HepG2 (cell line): ENCODE data around the gene PTPN18. TPM values are rescaled to one million over a fixed set of nuclear protein-coding genes. Genes with fewer than 3 reads are reported as not detected.

Experiments
- AGO1 ChIP-seq: fragments of 200-400 bp; formaldehyde crosslinking; IDR thresholded peaks from 2 replicates; pipeline ENCODE4 v1.6.1; 2017; ENCODE audit warnings: mild to moderate bottlenecking, low read depth, low read length, moderate library complexity; ENCODE audit not compliant: poor library complexity, severe bottlenecking
- HDAC1 ChIP-seq: sonication (generic); formaldehyde crosslinking; IDR thresholded peaks from 2 replicates; pipeline ENCODE4 v1.5.1; 2020; ENCODE audit warnings: mild to moderate bottlenecking, missing genetic modification reagents
- HOXA7 ChIP-seq: sonication (generic); formaldehyde crosslinking; IDR thresholded peaks from 2 replicates; pipeline ENCODE4 v1.8.1; 2022; ENCODE audit warnings: mild to moderate bottlenecking, missing genetic modification reagents, moderate library complexity
- JUN ChIP-seq: sonication (generic); formaldehyde crosslinking; IDR thresholded peaks from 2 replicates; pipeline ENCODE4 v1.4.0; 2020; ENCODE audit warnings: mild to moderate bottlenecking, missing genetic modification reagents
- KDM6A ChIP-seq: IDR thresholded peaks from 2 replicates; pipeline ENCODE4 v1.6.1; 2016; ENCODE audit warnings: low read depth
- RFXANK ChIP-seq: IDR thresholded peaks from 2 replicates; pipeline ENCODE4 v1.6.1; 2016
- TERF1 ChIP-seq: sonication (generic); formaldehyde crosslinking; IDR thresholded peaks from 2 replicates; pipeline ENCODE4 v1.8.0; 2022; ENCODE audit warnings: mild to moderate bottlenecking, missing genetic modification reagents, moderate library complexity
- TFDP1 ChIP-seq: IDR thresholded peaks from 2 replicates; pipeline ENCODE4 v1.6.1; 2016; ENCODE audit warnings: missing compliant biosample characterization, missing genetic modification reagents, borderline replicate concordance
- UBTF ChIP-seq: sonication (generic); formaldehyde crosslinking; IDR thresholded peaks from 2 replicates; pipeline ENCODE4 v1.4.0; 2020; ENCODE audit warnings: mild to moderate bottlenecking, missing genetic modification reagents
- ZNF10 ChIP-seq: sonication (generic); formaldehyde crosslinking; IDR thresholded peaks from 2 replicates; pipeline ENCODE4 v1.4.0; 2020; ENCODE audit warnings: mild to moderate bottlenecking, low read depth, missing genetic modification reagents, borderline replicate concordance
- ZNF235 ChIP-seq: sonication (generic); formaldehyde crosslinking; IDR thresholded peaks from 2 replicates; pipeline ENCODE4 v1.8.1; 2023; ENCODE audit warnings: mild to moderate bottlenecking, missing genetic modification reagents, borderline replicate concordance
- ZNF552 ChIP-seq: sonication (generic); formaldehyde crosslinking; IDR thresholded peaks from 2 replicates; pipeline ENCODE4 v1.9.0; 2022; ENCODE audit warnings: missing genetic modification reagents, mild to moderate bottlenecking, borderline replicate concordance
- ZNF605 ChIP-seq: sonication (generic); formaldehyde crosslinking; IDR thresholded peaks from 2 replicates; pipeline ENCODE4 v1.8.0; 2022; ENCODE audit warnings: mild to moderate bottlenecking, missing genetic modification reagents
- ZNF782 ChIP-seq: sonication (generic); formaldehyde crosslinking; IDR thresholded peaks from 2 replicates; pipeline ENCODE4 v1.4.0; 2020; ENCODE audit warnings: missing genetic modification reagents, mild to moderate bottlenecking, borderline replicate concordance
- ZSCAN22 ChIP-seq: sonication (generic); formaldehyde crosslinking; IDR thresholded peaks from 2 replicates; pipeline ENCODE4 v1.4.0; 2020; ENCODE audit warnings: mild to moderate bottlenecking, missing genetic modification reagents
- polyA plus RNA-seq, 8 experiments: library from polyadenylated mRNA; depleted of rRNA in 3 of 8; stranded (reverse) in 7 of 8; unstranded in 1 of 8; fragments of >200 nt; fragmentation: Illumina TruSeq in 4 of 8; extraction: Trizol in 4 of 8; gene quantifications; 2 replicates each; pipeline versions ENCODE4 v1.2.1 to v1.2.3, GENCODE V29; 2011 to 2016; ENCODE audit warnings: low read depth in 4 of 8, missing spikeins in 1 of 8, mixed read lengths in 1 of 8; ENCODE audit not compliant: insufficient read depth in 1 of 8
- total RNA-seq, 5 experiments: library from RNA; depleted of rRNA; stranded (reverse); fragments of >200 nt; fragmentation: Illumina TruSeq; extraction: Trizol; gene quantifications; 2 replicates each; pipeline ENCODE4 v1.2.3, GENCODE V29; 2016; ENCODE audit warnings: low read depth in 1 of 5
- TF ChIP-seq, protein P1 (sequence below): sonication (generic); formaldehyde crosslinking; IDR thresholded peaks from 2 replicates; pipeline ENCODE4 v1.8.0; 2022; ENCODE audit warnings: missing genetic modification reagents, low read depth, mild to moderate bottlenecking, borderline replicate concordance
- TF ChIP-seq, protein P2 (sequence below): sonication (generic); formaldehyde crosslinking; IDR thresholded peaks from 2 replicates; pipeline ENCODE4 v1.5.0; 2020; ENCODE audit warnings: mild to moderate bottlenecking, missing genetic modification reagents
- TF ChIP-seq, protein P3 (sequence below): IDR thresholded peaks from 2 replicates; pipeline ENCODE4 v1.6.1; 2016; ENCODE audit warnings: mild to moderate bottlenecking, missing biosample characterization, missing genetic modification reagents
- TF ChIP-seq, protein P4 (sequence below): sonication (generic); formaldehyde crosslinking; IDR thresholded peaks from 2 replicates; pipeline ENCODE4 v1.4.0; 2020; ENCODE audit warnings: missing genetic modification reagents

Gene PTPN18
- total and polyA plus RNA-seq, 2 of the 13 experiments (the other 11 are each of a cell fraction or from before 2014, with no cell fraction given): 14.8 to 39.6 TPM

- peak; percentile 88; the same call in 1 of the 2 replicates for TF ChIP-seq ZNF782 (CRISPR knock-in tag)
- TF ChIP-seq HDAC1: peak; percentile 79
- TF ChIP-seq, protein P1, sequence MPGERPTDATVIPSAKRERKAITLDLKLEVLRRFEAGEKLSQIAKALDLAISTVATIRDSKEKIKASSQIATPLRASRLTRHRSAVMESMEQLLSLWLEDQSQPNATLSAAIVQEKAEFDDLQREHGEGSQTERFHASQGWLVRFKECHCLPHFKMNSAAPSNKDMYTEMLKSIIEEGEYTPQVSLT (CRISPR knock-in tag): no peak; the same call in 1 of the 2 replicates
- no peak for TF ChIP-seq ZSCAN22
- TF ChIP-seq AGO1: peak; percentile 64
- 0 out of 2 replicates have a peak, but pooled peaks have one; percentile 9 for TF ChIP-seq RFXANK (CRISPR knock-in tag)
- no peak for TF ChIP-seq ZNF605 (CRISPR knock-in tag)
- TF ChIP-seq, protein P2, sequence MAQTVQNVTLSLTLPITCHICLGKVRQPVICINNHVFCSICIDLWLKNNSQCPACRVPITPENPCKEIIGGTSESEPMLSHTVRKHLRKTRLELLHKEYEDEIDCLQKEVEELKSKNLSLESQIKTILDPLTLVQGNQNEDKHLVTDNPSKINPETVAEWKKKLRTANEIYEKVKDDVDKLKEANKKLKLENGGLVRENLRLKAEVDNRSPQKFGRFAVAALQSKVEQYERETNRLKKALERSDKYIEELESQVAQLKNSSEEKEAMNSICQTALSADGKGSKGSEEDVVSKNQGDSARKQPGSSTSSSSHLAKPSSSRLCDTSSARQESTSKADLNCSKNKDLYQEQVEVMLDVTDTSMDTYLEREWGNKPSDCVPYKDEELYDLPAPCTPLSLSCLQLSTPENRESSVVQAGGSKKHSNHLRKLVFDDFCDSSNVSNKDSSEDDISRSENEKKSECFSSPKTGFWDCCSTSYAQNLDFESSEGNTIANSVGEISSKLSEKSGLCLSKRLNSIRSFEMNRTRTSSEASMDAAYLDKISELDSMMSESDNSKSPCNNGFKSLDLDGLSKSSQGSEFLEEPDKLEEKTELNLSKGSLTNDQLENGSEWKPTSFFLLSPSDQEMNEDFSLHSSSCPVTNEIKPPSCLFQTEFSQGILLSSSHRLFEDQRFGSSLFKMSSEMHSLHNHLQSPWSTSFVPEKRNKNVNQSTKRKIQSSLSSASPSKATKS: no peak
- no peak for TF ChIP-seq ZNF235 (CRISPR knock-in tag)
- TF ChIP-seq, protein P3, sequence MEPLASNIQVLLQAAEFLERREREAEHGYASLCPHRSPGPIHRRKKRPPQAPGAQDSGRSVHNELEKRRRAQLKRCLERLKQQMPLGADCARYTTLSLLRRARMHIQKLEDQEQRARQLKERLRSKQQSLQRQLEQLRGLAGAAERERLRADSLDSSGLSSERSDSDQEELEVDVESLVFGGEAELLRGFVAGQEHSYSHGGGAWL (CRISPR knock-in tag): peak; percentile 59; the same call in 1 of the 2 replicates
- TF ChIP-seq JUN (CRISPR knock-in tag): no peak
- TF ChIP-seq HOXA7 (CRISPR knock-in tag): no peak
- no peak for TF ChIP-seq ZNF10 (CRISPR knock-in tag)
- TF ChIP-seq KDM6A (CRISPR knock-in tag): no peak
- TF ChIP-seq UBTF (CRISPR knock-in tag): peak; percentile 95
- 0 out of 2 replicates have a peak, but pooled peaks have one; percentile 36 for TF ChIP-seq TERF1
- no peak for TF ChIP-seq ZNF552 (CRISPR knock-in tag)
- TF ChIP-seq TFDP1 (CRISPR knock-in tag): peak; percentile 89
- TF ChIP-seq, protein P4, sequence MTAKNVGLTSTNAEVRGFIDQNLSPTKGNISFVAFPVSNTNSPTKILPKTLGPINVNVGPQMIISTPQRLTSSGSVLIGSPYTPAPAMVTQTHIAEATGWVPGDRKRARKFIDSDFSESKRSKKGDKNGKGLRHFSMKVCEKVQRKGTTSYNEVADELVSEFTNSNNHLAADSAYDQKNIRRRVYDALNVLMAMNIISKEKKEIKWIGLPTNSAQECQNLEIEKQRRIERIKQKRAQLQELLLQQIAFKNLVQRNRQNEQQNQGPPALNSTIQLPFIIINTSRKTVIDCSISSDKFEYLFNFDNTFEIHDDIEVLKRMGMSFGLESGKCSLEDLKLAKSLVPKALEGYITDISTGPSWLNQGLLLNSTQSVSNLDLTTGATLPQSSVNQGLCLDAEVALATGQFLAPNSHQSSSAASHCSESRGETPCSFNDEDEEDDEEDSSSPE (CRISPR knock-in tag): peak; percentile 67
Measured at GRCh38 chr2:130355578-130356431, at the start of gene PTPN18 (continued).
